ENCODE measurements around the gene F2.

DNA sequence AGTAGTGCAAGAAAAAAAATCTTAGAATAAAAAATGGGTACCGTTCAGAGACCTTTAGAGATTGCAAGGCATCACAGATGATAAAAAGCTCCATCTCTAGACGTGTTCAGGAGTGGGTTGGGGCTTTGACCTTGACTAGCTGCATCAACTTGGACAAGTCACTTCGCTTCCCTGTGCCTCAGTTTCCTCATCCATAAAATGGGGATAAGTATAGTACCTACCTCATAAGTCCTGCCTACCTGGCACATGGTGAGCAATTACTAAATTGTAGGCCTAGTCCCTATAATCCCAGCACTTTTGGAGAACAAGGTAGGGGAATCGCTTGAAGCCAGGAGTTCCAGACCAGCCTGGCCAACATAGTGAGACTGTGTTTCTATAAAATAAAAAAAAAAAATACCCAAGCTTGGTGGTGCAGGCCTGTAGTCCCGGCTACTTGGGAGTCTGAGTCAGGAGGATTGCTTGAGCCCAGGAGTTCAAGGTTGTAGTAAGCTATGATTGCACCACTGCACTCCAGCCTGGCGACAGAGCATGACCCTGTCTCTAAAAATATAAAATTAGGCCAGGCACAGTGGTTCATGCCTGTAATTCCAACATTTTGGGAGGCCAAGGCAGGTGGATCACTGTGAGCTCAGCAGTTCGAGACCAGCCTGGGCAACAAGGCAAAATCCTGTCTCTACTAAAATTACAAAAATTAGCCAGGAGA lies 6.0 kb upstream of the F2 start:
- TF ChIP-seq, protein P1, sequence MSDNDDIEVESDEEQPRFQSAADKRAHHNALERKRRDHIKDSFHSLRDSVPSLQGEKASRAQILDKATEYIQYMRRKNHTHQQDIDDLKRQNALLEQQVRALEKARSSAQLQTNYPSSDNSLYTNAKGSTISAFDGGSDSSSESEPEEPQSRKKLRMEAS (IDR thresholded peaks at IDR 0.05; ENCODE audit: low read depth, low read length), result no peak
- TF ChIP-seq, protein P2, sequence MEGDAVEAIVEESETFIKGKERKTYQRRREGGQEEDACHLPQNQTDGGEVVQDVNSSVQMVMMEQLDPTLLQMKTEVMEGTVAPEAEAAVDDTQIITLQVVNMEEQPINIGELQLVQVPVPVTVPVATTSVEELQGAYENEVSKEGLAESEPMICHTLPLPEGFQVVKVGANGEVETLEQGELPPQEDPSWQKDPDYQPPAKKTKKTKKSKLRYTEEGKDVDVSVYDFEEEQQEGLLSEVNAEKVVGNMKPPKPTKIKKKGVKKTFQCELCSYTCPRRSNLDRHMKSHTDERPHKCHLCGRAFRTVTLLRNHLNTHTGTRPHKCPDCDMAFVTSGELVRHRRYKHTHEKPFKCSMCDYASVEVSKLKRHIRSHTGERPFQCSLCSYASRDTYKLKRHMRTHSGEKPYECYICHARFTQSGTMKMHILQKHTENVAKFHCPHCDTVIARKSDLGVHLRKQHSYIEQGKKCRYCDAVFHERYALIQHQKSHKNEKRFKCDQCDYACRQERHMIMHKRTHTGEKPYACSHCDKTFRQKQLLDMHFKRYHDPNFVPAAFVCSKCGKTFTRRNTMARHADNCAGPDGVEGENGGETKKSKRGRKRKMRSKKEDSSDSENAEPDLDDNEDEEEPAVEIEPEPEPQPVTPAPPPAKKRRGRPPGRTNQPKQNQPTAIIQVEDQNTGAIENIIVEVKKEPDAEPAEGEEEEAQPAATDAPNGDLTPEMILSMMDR (IDR thresholded peaks at IDR 0.05; ENCODE audit: low read depth, low read length), result no peak
